HG03139 (cell line): ENCODE results near the gene STK32B.

Experiments
- ATAC-seq: cut with Tn5 transposase; IDR thresholded peaks from one replicate; pipeline ENCODE4 v1.9.1; 2021; ENCODE audit not compliant: unreplicated experiment

Gene STK32B

GRCh38 chr4:5503336-5503936 is 452.2 kb downstream of the STK32B start:
- no peak for ATAC-seq

- ATAC-seq = no peak
These were observed 453.2 kb downstream of the STK32B start for GRCh38 chr4:5504486-5504885.

- no peak for ATAC-seq
These were observed 459.2 kb downstream of the STK32B start for GRCh38 chr4:5510504-5510903.

GRCh38 chr4:5511791-5512190 is 460.5 kb downstream of the STK32B start:
- ATAC-seq = no peak

GRCh38 chr4:5515646-5516045 is 464.4 kb downstream of the STK32B start:
- no peak for ATAC-seq

- ATAC-seq = no peak
These were observed 466.1 kb downstream of the STK32B start for GRCh38 chr4:5517372-5517771.

GRCh38 chr4:5524446-5525299 is 473.4 kb downstream of the STK32B start:
- no peak for ATAC-seq

- ATAC-seq = no peak
These were observed 475.0 kb downstream of the STK32B start for GRCh38 chr4:5526080-5526846.

- ATAC-seq = no peak
These were observed 475.9 kb downstream of the STK32B start for GRCh38 chr4:5527211-5527610.

- no peak for ATAC-seq
These were observed 476.8 kb downstream of the STK32B start for GRCh38 chr4:5528031-5528436.

- ATAC-seq = no peak
These were observed 480.8 kb downstream of the STK32B start for GRCh38 chr4:5532100-5532499.

- no peak for ATAC-seq
These were observed 488.3 kb downstream of the STK32B start for GRCh38 chr4:5539584-5539983.

GRCh38 chr4:5541169-5541568 is 489.9 kb downstream of the STK32B start:
- ATAC-seq = no peak

GRCh38 chr4:5543681-5544080 is 492.4 kb downstream of the STK32B start:
- ATAC-seq = no peak

GRCh38 chr4:5544762-5545161 is 493.5 kb downstream of the STK32B start:
- no peak for ATAC-seq

- ATAC-seq = no peak
These were observed 494.0 kb downstream of the STK32B start for GRCh38 chr4:5545271-5545670.

GRCh38 chr4:5547651-5548249 is 496.5 kb downstream of the STK32B start:
- no peak for ATAC-seq
